Testis (tissue), 3 donors: ENCODE data around the gene NEMP2. TPM values are rescaled to one million over a fixed set of nuclear protein-coding genes. Genes with fewer than 3 reads are reported as not detected.

Experiments used
- DNase-seq: peaks from one replicate; pipeline ENCODE4 v3.0.0-alpha.2; 2019
- H3K27ac ChIP-seq, 2 donors: fragments of 200-600 bp; sonication (generic); one replicate each; pipeline ENCODE4 v1.5.1; 2019
- H3K27me3 ChIP-seq: fragments of 200-600 bp; sonication (generic); one replicate; pipeline ENCODE4 v1.5.1; 2019
- H3K36me3 ChIP-seq: fragments of 200-600 bp; sonication (generic); one replicate; pipeline ENCODE4 v1.5.1; 2017; ENCODE audit warnings: low read depth; ENCODE audit errors: missing control alignments
- H3K4me1 ChIP-seq: fragments of 200-600 bp; sonication (generic); one replicate; pipeline ENCODE4 v1.5.1; 2019
- H3K4me3 ChIP-seq, 2 donors: fragments of 200-600 bp; sonication (generic); one replicate each; pipeline ENCODE4 v1.5.1; 2017 to 2019
- H3K9me3 ChIP-seq: fragments of 200-600 bp; sonication (generic); one replicate; pipeline ENCODE4 v1.5.1; 2017
- CTCF ChIP-seq, 3 experiments: fragments of 450-650 bp in 2 of 3; fragments of 200-600 bp in 1 of 3; sonication (generic) in 1 of 3; IDR thresholded peaks; one replicate each; pipeline ENCODE4 v1.5.1; 2016 to 2019; ENCODE audit warnings: antibody characterized with exemption in 3 of 3, mild to moderate bottlenecking in 2 of 3, moderate library complexity in 1 of 3
- POLR2A ChIP-seq: fragments of 450-650 bp; IDR thresholded peaks from one replicate; pipeline ENCODE4 v1.6.1; 2017; ENCODE audit warnings: antibody characterized with exemption, mild to moderate bottlenecking, moderate library complexity
- WGBS, 2 donors: methylation state at CpG; one replicate each; pipeline ENCODE4 v1.1.5; 2018; 5-methylcytosine and 5-hydroxymethylcytosine counted together
- intact Hi-C: fragments of 100-400 bp; cut with DNase I; formaldehyde crosslinking; loops from one replicate; pipeline ENCODE4 v1.15.1; 2023; ENCODE audit warnings: low total_unique reads
- polyA plus RNA-seq: library from polyadenylated mRNA; stranded (reverse); fragments of 350-450 nt; fragmentation: Illumina TruSeq; extraction: RNeasy Lipid Tissue Mini Kit (QIAGEN cat#74804); gene quantifications from one replicate; pipeline ENCODE4 v1.2.3, GENCODE V29; 2014; ENCODE audit warnings: low read depth, low replicate concordance; ENCODE audit not compliant: insufficient read depth
- total RNA-seq, 2 donors: library from RNA; depleted of rRNA; stranded (reverse); fragments of >200 nt; gene quantifications; one replicate each; pipeline ENCODE4 v1.2.3, GENCODE V29; 2016

NEMP2 gene
- total and polyA plus RNA-seq, 3 donors from 2014 or later: 8.1 to 32.0 (median 16.8) TPM

GRCh38 chr2:190526105-190526750 lies 8.3 kb downstream of the NEMP2 start:
- TF ChIP-seq CTCF (IDR thresholded peaks at IDR 0.05): no peak
- no peak for TF ChIP-seq POLR2A
- no peaks in the 10 kb centered on the region for H3K36me3 ChIP-seq
- 86 to 88% methylated on average over 4 of the region's 4 CpGs for WGBS, 2 donors
- intact Hi-C loops: no loop called here
- no peaks in the 10 kb centered on the region for H3K27me3 ChIP-seq
- no peak overlapping the region for H3K4me3 ChIP-seq
- H3K9me3 ChIP-seq: no peaks in the 10 kb centered on the region
- DNase-seq: no peak
- no peak overlapping the region for H3K27ac ChIP-seq
- no peaks in the 10 kb centered on the region for H3K4me1 ChIP-seq

GRCh38 chr2:190524928-190525327 lies 9.6 kb downstream of the NEMP2 start:
- Histone ChIP-seq H3K36me3 (no peaks in the 10 kb centered on the region), H3K9me3 (no peaks in the 10 kb centered on the region), H3K4me1 (no peaks in the 10 kb centered on the region), H3K4me3 (no peak overlapping the region), H3K27me3 (no peaks in the 10 kb centered on the region), H3K27ac (no peak overlapping the region)
- no peak for TF ChIP-seq POLR2A
- no peak for TF ChIP-seq CTCF (IDR thresholded peaks at IDR 0.05)
- no peak for DNase-seq
- intact Hi-C loops: no loop called here

GRCh38 chr2:190519975-190520767 lies 14.4 kb downstream of the NEMP2 start:
- WGBS, 2 donors: 89 to 93% methylated on average over 1 of the region's 1 CpG
- H3K4me3 ChIP-seq: no peak overlapping the region
- H3K36me3 ChIP-seq: no peaks in the 10 kb centered on the region
- no peak overlapping the region for H3K27ac ChIP-seq
- no peaks in the 10 kb centered on the region for H3K4me1 ChIP-seq
- H3K9me3 ChIP-seq: no peaks in the 10 kb centered on the region
- no peak for DNase-seq
- intact Hi-C loops: no loop called here
- no peak for TF ChIP-seq POLR2A
- no peak for TF ChIP-seq CTCF (IDR thresholded peaks at IDR 0.05)
- H3K27me3 ChIP-seq: no peaks in the 10 kb centered on the region

- H3K4me1 ChIP-seq: no peaks in the 10 kb centered on the region
- H3K9me3 ChIP-seq: no peaks in the 10 kb centered on the region
- H3K27ac ChIP-seq: no peak overlapping the region
- WGBS, 2 donors: 88 to 95% methylated on average over 2 of the region's 2 CpGs
- H3K27me3 ChIP-seq: no peaks in the 10 kb centered on the region
- no peaks in the 10 kb centered on the region for H3K36me3 ChIP-seq
- H3K4me3 ChIP-seq: no peak overlapping the region
- no peak for DNase-seq
- intact Hi-C loops: no loop called here
- no peak for TF ChIP-seq POLR2A
- TF ChIP-seq CTCF (IDR thresholded peaks at IDR 0.05): no peak
These were observed 17.1 kb downstream of the NEMP2 start for GRCh38 chr2:190517468-190517867.
